K562 (cell line): Measurements from ENCODE around the gene RNF44. TPM values are rescaled to one million over a fixed set of nuclear protein-coding genes. Genes with fewer than 3 reads are reported as not detected.

Source experiments
- IRF9 ChIP-seq: fragments of 450-650 bp; IDR thresholded peaks from 2 replicates; pipeline ENCODE4 v1.6.1; 2016; ENCODE audit warnings: missing biosample characterization, missing genetic modification characterization
- JUN ChIP-seq, 2 experiments: sonication (generic) in 1 of 2; formaldehyde crosslinking in 1 of 2; IDR thresholded peaks; 2 replicates each; pipeline versions ENCODE4 v1.6.1 to v1.8.0; 2012 to 2022; ENCODE audit warnings: borderline replicate concordance in 2 of 2, mild to moderate bottlenecking in 2 of 2, improper control_type of control experiment in 1 of 2, low read depth in 1 of 2, low read length in 1 of 2, missing genetic modification reagents in 1 of 2
- ZBTB40 ChIP-seq, 2 experiments: fragments of 450-650 bp in 1 of 2; sonication (generic) in 1 of 2; formaldehyde crosslinking in 1 of 2; IDR thresholded peaks; 2 replicates each; pipeline versions ENCODE4 v1.7.1 to v1.9.0; 2016 to 2022; ENCODE audit warnings: inconsistent platforms in 1 of 2, mild to moderate bottlenecking in 1 of 2, missing genetic modification reagents in 1 of 2
- polyA plus RNA-seq, 8 experiments: library from polyadenylated mRNA; depleted of rRNA in 4 of 8; stranded (reverse) in 5 of 8; unstranded in 3 of 8; fragments of >200 nt; fragmentation: Nextera tagmentation in 2 of 8; fragmentation: Illumina TruSeq in 1 of 8; extraction: Ambion mirVana in 2 of 8; extraction: Trizol in 1 of 8; gene quantifications; 2 replicates each; pipeline versions ENCODE4 v1.2.1 to v1.2.3, GENCODE V29; 2011 to 2014; ENCODE audit warnings: inconsistent platforms in 1 of 8, missing spikeins in 1 of 8
- total RNA-seq, 7 experiments: library from RNA; depleted of rRNA in 6 of 7; stranded (reverse); fragments of >200 nt in 6 of 7; fragmentation: Illumina TruSeq in 2 of 7; extraction: Trizol in 2 of 7; gene quantifications; 2 replicates each; pipeline versions ENCODE4 v1.2.1 to v1.2.3, GENCODE V29; 2011 to 2021; ENCODE audit warnings: low replicate concordance in 1 of 7

The RNF44 gene
- total and polyA plus RNA-seq, 9 of the 15 experiments (the other 6 are each of a cell fraction or from before 2014, with no cell fraction given), result 1.6 to 82.6 (median 7.4) TPM

- TF ChIP-seq ZBTB40 (IDR thresholded peaks at IDR 0.05) (0 out of 2 replicates have a peak, but pooled peaks have one; percentile 52), ZBTB40 (CRISPR knock-in tag; IDR thresholded peaks at IDR 0.05) (no peak), JUN (IDR thresholded peaks at IDR 0.05; ENCODE audit: borderline replicate concordance, low read depth, low read length) (no peak), JUN (CRISPR knock-in tag; IDR thresholded peaks at IDR 0.05; ENCODE audit: borderline replicate concordance) (no peak), IRF9 (tag) (no peak)
- TF ChIP-seq, all 486 proteins: peak for 58
Measured at GRCh38 chr5:176542596-176543427, 5.6 kb upstream of the RNF44 start (continued).
